NCI-H748 (cell line): ENCODE measurements around the gene UBE2O.

Source experiments
- DNase-seq: peaks from one replicate; lab custom pipeline; 2025; ENCODE audit not compliant: unreplicated experiment; lab: John Stamatoyannopoulos, UW

UBE2O gene

DNA sequence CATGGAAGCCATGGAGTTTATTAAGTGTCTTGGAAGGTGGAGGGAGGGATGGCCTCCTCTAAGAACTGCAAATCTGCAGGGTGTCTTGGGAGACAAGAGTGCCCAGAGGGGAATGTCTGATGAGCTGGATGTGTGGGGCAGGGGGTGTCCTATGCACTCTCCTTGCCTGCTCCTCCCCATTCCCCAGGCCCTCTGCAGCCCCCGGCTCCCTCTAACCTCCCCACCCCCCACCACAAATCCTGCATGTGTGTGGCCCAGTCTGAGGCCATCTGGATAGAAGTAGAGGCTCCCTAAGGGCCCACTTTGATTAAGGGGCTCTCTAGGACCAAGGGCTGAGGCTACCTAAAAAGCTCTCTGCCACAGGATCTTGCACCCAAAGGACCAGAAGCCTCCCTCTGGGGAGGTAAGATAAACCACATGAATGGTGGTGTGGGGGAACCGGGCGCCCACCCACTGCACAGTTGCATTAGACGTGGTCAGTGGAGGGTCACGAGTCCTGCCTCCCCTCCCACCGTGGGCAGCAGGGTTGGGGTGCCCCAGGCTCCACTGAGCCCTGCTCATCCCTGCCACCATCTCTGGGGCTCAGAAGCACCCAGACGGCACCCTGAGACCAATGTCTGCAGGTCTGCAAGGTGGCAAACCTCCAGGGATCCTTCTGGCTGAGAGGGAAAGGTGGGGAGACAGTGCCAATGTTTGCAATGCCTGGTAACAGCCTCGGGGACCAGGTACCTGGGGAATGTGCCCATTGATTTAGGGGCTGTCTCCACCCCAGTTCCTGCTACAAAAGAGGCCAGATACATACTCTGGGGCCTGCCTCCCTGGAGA is 15.1 kb upstream of the UBE2O start:
- DNase-seq, result no peak

DNA sequence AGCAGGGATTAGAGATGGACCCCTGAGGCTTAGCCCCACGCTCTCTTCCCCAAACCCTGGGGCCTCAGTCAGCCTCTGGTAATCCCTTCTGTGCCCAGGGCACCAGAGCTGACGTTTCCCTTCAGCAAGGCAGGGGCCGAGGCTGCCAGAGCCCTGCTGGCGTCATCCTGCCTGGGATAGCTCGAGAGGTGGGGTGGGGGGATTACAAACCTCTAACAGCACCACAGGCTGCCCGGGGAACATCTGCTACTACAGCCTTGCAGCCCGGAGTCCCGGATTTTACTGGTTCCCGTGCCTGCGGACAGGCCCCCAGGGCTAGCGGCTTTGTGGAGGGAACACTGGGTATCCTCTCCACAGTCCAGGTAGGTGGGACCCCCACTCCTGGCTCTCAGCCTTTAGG is 14.4 kb upstream of the UBE2O start, which contains the start of gene AANAT:
Gene AANAT, plus strand, starts transcription at position 238 of the 400 bp plus-strand sequence. CDS start 1,144 bp downstream, outside the sequence.
- DNase-seq, result no peak

DNA sequence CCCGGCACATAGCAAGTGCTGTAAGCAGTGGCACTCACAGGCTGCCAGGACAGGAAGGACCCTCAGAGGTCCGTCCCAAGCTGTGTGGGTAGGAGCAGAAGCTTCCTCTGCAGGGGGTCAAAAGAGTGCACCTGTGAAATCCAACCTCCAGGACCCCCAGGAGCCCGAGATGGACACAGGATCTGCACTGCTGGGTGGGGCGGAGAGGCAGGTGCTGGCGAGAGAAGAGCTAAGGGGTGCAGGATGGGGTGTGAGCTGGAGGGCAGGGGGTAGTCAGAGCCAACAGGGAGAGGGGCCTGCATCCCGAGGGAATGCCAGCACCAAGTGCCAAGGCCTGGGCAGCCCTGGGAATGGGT is 13.8 kb upstream of the UBE2O start:
- no peak for DNase-seq

DNA sequence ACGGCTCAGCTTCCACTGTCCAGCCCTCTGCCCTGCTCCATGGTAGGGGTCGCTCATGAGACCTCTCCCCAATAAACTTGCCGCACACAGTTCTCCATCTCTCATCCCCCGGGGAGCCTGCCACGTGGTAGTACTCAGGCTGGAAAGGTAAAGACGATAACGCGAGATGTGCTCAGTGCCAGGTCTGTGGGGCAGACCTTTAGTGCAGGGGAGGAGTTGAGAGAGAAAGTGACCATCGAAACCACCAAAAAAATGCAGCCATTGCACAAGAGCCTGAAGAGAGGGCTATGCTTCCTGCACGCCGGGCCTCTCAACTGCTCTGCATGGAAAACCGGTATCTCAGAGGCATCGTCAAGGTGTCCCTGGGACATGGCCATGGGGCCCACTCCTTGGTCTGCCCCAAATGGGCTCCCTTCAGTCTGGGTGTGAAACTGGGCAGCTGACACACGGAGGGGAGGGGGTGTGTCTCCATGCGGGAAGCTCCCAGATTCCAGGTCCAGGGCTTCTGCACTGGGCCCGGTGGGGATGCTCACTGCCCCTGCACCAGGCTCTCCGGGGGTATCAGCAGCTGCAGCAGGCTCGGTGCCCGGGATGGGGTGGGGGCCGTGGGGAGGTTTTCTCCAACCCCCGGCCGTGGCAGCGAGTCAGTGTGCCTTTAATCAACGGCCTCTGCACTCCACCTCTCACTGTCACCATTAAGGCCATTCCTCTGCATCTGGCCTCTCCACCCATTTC is 9.8 kb upstream of the UBE2O start:
- DNase-seq, result no peak

DNA sequence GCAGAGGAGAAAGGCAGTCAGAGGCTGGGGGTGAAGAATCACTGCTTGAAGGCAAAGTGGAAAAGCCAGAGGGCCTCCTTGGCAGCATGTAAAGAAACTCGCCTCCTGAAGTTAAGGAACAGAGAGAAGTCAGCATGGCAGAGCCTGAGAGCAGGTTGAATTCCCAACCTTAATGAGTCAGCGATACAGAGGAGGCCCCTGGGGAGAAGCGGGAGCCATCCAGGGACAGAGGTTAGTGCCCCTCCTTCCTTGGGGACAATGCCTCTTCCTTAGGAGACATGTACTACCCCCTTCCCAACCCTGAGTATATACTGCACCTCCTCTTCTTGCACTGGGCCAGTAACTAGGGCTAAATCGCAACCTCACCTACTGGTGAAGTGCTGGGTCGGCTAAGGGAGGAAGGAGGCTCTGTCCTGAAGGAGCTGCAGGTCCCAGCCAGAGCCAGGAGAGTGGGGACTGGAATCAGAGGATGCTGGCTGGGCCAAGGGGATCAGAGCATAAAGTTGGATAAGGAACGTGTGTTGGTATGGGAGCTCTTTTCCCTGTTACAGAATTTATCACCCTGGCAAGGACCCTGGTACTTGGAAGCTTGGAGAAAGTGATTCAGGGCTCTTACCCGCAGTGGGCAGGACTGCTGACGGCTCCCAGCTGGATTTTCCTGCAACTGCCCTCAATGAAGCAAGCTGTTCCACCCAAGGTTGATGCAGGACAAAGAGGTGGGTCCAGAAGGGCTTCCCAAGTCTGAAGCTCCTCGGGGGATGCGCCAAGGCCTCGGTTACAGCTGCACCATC is 9.0 kb upstream of the UBE2O start:
- DNase-seq, result no peak

DNA sequence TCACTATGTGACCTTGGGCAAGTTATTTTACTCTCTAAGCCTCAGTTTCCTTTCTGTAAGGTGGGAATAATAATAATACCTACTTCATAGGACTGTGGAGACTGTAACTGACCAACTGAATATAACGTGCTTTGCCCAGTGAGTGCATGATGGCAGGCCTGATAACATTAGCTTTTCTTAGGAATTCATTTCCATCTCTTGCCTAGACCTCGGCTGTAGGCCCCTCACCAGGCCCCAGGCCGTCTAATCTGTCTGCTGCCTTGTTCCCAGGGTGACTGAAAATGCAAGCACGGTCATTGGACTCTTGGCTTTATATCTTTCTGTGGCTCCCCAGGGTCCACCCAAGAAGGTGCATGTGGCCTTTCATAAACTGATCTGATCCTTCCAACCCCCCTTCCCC is 6.7 kb upstream of the UBE2O start:
- no peak for DNase-seq

DNA sequence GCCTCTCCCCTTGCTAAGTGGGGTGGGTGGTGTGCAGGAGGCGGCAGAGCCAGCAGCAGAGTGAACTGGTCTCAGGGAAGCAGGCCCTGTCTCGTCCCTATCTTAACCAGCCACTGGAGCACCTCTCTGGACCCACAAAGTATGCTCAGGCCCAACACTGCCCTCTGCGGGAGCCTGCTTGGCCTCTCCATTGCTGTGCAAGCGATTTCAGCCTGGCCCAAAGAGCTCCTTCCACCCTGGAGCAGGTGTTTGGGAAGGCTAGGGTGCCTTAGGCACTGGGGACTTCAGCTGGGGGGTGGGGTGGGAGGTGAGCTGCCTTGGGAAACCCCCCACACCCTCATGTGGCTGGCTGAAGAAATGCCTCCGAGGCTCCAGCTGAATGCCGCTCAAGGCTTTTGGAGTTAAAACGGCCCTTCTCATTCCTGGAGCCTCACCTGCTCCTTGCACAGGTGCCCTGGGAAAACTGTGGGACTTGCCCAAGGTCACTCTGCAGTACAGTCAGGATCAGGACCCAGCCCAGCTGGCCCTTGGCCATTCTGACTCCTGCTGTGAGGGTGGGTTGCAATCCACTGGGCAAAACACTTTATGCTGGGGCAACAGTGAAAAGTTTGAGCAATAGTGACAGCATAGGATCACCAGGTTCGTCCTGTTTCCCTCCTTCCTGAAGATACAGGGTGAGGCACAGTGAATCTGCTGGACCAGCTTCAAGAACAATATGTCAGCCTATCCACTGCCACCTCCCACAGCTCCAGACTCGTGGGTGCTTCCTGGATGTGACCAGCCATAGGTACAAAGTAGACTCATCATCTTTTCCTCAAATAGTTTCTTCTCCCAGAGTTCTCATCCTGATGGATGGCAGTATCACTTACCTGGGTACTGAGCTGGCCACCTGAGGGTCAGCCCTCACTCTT is 5.9 kb upstream of the UBE2O start:
- no peak for DNase-seq

DNA sequence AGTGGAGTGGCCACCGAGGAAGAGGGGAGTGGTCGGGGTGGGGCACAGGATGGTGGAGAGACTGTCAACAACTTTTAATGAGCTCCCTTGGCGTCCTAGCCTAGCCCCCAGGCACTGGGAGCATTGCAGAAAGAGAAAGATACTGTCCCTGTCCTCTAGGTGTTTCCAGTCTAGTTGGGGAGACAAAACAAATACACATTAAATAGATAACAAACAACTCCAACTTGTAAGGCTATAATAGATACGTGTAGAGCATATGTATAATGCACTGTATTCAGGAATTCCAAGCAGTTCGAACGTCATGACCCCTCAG is 435 bp upstream of the UBE2O start:
- DNase-seq, result no peak

DNA sequence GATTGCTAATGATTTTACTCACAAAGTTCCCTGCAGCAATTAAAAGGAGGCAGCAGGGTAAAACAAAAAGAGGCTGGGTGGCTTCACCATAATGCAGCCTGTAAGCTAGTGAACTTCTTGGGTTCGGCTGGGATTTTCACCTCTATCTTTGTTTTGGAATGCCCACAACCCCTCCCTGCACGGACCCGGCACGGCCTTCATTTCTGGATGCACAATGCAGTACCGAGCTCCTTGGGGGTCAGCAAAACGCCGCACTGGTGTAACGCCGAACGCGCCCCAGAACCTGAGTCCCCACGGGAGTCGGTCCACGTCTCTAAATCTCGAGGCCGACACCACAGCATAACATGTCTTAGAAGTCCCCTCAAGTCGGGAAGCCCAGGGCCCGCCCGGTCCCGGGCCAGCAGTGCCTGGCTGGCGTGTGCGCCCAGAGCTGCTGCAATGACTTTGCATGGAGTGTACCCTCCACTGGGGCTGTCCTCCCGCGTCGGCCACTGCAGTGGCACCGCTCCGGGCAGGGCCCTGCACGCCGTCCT is 759 bp downstream of the UBE2O start:
- DNase-seq, result peak; percentile 37

DNA sequence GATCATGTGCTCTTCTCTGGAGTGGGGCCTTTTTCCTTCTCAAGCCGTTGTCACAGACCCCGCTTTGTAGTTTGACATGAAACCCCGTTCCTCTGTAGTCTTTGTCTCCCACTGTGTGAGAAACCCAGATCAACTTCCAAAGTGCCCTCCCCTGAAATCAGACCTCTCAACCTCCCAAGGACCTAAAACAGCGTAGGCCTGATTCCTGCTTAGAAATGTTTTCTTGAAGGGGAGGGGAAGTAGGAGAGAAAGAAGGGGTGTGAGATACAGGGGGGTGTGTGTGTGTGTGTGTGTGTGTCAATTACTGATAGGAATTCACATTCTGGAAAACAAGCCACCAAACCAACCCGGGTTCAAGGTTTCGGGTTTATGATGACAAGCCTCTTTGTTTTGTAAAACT is 1.4 kb downstream of the UBE2O start:
- DNase-seq, result no peak

DNA sequence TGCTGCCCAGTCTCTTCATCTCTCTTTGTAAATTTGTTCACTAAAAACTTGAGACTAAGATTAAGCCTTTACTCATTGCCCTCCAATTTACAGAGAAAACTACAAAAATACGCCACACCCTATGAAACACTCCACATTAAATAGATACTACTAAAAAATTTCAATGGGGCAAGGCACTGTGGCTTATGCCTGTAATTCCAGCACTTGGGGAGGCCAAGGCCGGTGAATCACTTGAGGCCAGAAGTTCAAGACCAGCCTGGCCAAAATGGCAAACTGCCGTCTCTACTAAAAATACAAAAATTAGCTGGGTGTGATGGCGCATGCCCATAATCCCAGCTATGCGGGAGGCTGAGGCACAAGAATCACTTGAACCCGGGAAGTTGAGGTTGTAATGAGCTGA is 3.8 kb downstream of the UBE2O start:
- DNase-seq, result no peak

DNA sequence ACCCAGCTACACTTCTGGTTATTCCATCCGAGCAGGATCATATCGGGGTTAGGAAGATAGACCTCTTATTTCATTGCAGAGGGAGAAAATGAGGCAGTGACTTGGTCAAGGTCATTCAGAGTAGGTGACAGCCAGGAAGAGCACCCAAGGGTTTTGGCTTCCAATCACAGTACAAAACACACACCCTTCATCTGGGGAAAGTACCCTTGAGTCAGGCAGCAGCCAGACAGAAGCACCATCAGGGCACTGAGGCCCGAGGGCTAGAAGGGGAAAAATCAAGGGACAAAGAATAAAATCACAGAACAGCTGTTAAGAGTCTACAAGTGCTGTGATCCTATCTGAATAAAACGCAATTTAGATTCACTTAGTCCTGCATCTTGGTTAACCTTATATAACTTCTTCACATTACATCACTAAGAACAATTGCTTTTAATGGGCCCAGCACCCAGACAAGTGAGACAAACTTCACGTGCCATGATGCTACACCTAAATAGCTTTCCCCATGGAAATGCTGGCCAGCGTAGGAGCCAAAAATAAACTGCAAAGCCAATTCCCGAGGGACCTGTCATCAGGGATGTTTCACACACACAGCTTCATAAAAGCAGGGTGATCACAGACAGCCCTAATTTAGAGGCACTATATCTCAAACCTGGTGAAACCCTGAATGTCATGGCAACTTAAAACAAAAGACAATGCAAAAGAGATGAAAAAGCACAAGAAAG is 4.9 kb downstream of the UBE2O start:
- no peak for DNase-seq

DNA sequence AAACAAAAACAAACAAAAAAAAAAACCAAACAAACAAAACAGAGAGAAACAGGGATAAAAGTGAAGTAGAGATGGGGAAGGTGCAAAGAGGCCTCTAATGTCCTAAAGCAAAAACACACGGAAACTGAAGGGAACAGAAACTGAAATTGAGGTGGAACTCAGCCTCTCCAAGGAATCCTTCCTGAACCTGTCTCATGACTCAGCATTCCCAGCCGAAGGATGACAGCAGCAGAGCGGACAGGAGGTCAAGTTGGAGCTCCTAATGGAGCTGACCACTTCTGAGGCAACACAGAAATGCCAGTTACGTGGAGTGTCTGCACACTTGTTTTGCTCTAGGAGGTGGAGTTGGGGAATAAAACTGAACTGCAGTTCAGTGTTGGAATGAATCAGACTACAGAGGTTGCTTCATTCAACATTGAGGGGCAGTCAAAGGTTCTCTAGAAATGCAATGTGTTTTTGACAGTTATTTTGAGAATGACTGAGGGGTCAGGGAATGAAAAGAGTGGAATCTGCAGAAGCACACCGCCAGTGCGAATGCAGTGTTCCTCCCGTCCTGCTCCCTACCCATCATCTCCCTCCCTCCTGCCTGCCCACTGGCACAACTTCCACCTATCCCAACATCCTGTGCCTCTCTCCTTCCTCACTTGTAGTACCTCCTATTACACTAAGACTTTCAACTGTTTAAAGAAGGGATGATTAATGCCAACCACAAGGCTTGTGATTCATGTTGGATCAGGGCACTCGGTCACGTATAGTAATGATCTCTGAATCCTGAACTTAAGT is 6.3 kb downstream of the UBE2O start:
- DNase-seq, result no peak

DNA sequence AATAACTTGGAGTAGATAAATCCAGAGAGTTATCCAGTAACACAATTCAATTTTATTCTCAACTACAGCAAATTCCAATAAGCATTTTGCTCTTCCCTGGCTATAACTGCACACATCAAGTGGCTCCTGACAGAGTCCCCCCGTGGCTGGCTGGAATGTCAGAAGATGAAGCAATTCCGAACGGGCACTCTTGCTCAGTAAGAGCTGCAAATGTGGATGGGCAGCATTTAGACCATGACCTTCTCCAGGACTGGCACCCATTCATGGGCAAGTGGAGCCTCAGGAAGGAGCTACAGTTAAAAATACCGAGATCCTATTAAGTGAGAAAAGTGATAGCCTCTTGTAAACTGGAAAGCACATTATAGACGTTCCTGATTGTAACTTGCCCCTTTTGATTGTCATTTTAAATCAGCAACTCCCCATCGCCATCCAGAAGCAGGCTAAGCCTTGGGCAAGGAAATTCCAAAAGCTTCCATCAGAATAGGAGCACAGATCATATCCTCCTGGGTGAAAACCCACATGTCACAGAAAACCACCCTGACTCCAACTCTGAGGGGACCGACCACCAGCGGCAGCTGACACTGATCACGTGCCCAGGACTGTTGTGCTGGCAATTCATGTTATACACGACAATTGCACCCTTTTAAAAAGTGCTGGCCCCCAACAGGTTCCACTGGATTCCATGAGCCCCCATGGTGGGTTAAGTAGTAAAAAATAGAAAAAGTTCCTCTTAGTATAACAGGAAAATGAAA is 7.1 kb downstream of the UBE2O start:
- no peak for DNase-seq

DNA sequence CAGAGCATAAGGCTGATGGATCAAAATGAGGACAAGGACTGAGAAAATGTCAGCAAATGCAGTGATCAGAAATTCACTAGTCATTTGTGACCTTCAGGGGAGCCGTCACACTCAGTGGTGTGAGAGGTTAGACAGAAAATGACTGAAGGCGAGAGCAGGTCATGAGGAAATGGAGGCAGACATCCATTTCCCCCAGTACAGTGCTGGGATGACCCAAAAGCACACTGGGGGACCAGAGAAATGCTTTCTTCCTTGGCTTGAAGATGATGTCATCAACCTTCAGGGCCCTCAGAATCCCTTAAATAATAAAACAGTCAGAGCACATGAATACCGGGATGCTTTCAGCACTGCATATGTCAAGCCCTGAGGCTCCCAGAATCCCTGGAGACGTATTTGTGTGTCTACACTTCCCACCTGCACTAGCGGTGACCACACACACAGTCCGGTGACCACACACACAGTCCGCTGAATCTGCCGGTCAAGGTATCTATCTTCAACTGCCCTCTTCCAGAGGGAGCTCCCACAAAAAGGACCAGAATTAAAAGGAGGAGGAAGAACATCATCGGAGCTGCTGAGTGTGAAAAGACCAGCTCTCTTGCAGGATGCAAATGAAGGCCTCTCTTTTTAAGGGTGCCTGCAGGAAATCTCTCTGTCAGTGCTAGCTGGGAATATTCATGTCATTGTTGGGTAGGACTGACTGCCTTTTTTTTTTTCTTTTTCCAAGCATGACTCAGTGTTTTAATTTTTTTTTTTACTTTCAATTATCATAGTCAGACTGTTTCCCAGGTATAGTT is 8.2 kb downstream of the UBE2O start:
- DNase-seq, result no peak

DNA sequence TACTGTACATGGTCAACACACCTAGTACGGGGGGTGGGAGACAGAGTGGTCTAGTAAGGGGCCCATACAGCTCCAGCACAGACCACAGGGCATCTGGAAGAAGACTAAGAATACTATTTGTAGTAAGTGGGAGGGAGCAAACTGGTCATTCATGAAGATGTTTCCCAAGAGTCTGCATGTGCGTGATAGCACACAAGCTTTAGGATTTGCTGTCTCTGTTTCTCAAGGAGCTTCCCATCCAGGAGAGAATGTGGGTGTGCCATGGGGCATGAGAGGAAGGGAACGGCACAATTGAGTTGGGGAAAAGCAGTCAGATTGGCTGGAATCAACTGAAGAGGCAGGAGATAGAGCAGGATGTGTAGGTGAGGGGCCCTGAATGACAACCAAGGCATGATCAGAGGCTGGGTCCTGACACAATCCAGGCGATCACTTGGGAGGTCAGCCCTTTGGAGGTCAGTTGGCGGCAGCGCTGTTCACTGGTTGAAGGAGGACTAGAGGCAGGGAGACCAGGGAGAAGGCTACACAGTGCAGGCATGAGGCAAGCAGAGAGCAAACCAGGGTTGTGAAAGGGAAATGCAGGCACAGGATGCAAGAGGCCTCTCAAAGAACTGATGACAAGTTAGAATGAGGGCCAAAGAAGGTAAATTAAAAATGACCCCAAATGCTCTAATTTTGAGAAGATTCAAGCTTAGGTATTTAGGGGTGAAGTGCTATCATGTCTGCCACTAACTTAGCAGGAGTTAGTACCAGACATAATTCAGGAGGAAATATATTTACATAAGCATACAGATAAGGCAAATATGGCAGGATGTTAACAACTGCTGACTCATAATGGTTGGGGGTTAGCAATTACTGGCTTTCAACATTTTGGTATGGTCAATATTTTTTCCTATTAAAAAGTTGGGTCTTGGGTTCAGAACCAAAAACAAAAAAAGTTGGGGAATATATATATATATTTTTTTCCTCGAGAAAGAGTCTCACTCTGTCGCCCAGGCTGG is 10.3 kb downstream of the UBE2O start:
- DNase-seq, result no peak
